HCT116 (cell line): Measurements from ENCODE around the gene RIF1. TPM values are rescaled to one million over a fixed set of nuclear protein-coding genes. Genes with fewer than 3 reads are reported as not detected.

ENCODE experiments used
- ATAC-seq: fragments of 200-7000 bp; cut with Tn5 transposase; 2 replicates; pipeline ENCODE4 v1.9.1; 2020; ENCODE audit warnings: mild to moderate bottlenecking, moderate library complexity
- BruUV-seq: library from RNA; stranded (reverse); fragments of 400-500 nt; replicated peaks from 2 replicates; lab custom pipeline; 2021; lab: Mats Ljungman, UMichigan
- CTCF ChIA-PET: fragments of 300-600 bp; sonication (Branson Sonifier 250); formaldehyde crosslinking; loops from one replicate; lab custom pipeline; 2021; ENCODE audit warnings: antibody characterized with exemption; lab: Charles Lee
- POLR2A ChIA-PET: fragments of 300-600, 350-600 bp; sonication (Branson Sonifier 250); formaldehyde crosslinking; loops from one replicate; lab custom pipeline; 2021; ENCODE audit warnings: antibody characterized with exemption; lab: Charles Lee
- RAD21 ChIA-PET, 2 experiments: fragments of 300-600 bp; sonication (Branson Sonifier 250); formaldehyde crosslinking; loops; one replicate each; lab custom pipeline; 2023; ENCODE audit warnings: low total read pairs in 2 of 2; ENCODE audit not compliant: uncharacterized antibody in 2 of 2, unreplicated experiment in 2 of 2, low non-redundant PET in 1 of 2; lab: Charles Lee
- DNase-seq: peaks from one replicate; pipeline ENCODE4 v3.0.0-alpha.2; 2010; ENCODE audit warnings: low read depth, low spot score
- H2AFZ ChIP-seq: fragments of 200-600 bp; shearing (Covaris generic), sonication (generic); 2 replicates; pipeline ENCODE4 v1.6.1; 2017; ENCODE audit warnings: low read depth, mixed run types, mixed read lengths, antibody characterized with exemption, low read length; ENCODE audit not compliant: poor library complexity, severe bottlenecking
- H3K27ac ChIP-seq: 2 replicates; pipeline ENCODE4 v1.5.1; 2012; ENCODE audit warnings: low read depth, low read length
- H3K27me3 ChIP-seq: fragments of 200-600 bp; sonication (generic); 2 replicates; pipeline ENCODE4 v1.6.1; 2016; ENCODE audit warnings: mixed run types, low read length, mixed read lengths; ENCODE audit not compliant: insufficient read depth
- H3K36me3 ChIP-seq, 2 experiments: fragments of 200-500 bp in 1 of 2; fragments of 200-600 bp in 1 of 2; sonication (Bioruptor generic) in 1 of 2; sonication (generic) in 1 of 2; 2 replicates each; pipeline versions ENCODE4 v1.5.1 to v1.6.1; 2014 to 2016; ENCODE audit warnings: low read length in 2 of 2, inconsistent platforms in 1 of 2, mixed read lengths in 1 of 2, mixed run types in 1 of 2; ENCODE audit not compliant: insufficient read depth in 2 of 2, control insufficient read depth in 1 of 2
- H3K4me1 ChIP-seq, 2 experiments: fragments of 200-600 bp in 1 of 2; sonication (generic) in 1 of 2; 2 replicates each; pipeline versions ENCODE4 v1.5.1 to v1.6.1; 2012 to 2017; ENCODE audit warnings: low read length in 2 of 2, inconsistent platforms in 1 of 2, mild to moderate bottlenecking in 1 of 2, mixed read lengths in 1 of 2, mixed run types in 1 of 2, moderate library complexity in 1 of 2; ENCODE audit not compliant: insufficient read depth in 2 of 2, control insufficient read depth in 1 of 2
- H3K4me2 ChIP-seq: fragments of 200-600 bp; sonication (generic); 2 replicates; pipeline ENCODE4 v1.6.1; 2017; ENCODE audit warnings: mixed run types, low read length, mixed read lengths
- H3K4me3 ChIP-seq, 2 experiments: fragments of 200-600 bp in 1 of 2; sonication (generic) in 1 of 2; replicated peaks in 1 of 2; 2 replicates each; pipeline ENCODE4 v1.5.1; 2011 to 2016; ENCODE audit warnings: low read length in 2 of 2, control low read depth in 1 of 2, low read depth in 1 of 2, mild to moderate bottlenecking in 1 of 2, mixed read lengths in 1 of 2, mixed run types in 1 of 2
- H3K79me2 ChIP-seq: fragments of 200-600 bp; sonication (generic); 2 replicates; pipeline ENCODE4 v1.6.1; 2017; ENCODE audit warnings: mild to moderate bottlenecking, mixed run types, low read length, moderate library complexity, mixed read lengths; ENCODE audit not compliant: insufficient read depth
- H3K9ac ChIP-seq: fragments of 200-600 bp; sonication (generic); 2 replicates; pipeline ENCODE4 v1.6.1; 2016; ENCODE audit warnings: low read length, mixed read lengths
- H3K9me2 ChIP-seq: fragments of 200-600 bp; sonication (generic), shearing (Covaris generic); 2 replicates; pipeline ENCODE4 v1.6.1; 2017; ENCODE audit warnings: mixed run types, mild to moderate bottlenecking, moderate library complexity; ENCODE audit not compliant: insufficient read depth
- H3K9me3 ChIP-seq, 2 experiments: fragments of 200-500 bp in 1 of 2; fragments of 200-600 bp in 1 of 2; sonication (Bioruptor generic) in 1 of 2; sonication (generic) in 1 of 2; 2 replicates each; pipeline ENCODE4 v1.6.1; 2014 to 2017; ENCODE audit warnings: low read length in 2 of 2, mixed read lengths in 2 of 2, inconsistent platforms in 1 of 2, low read depth in 1 of 2, mild to moderate bottlenecking in 1 of 2, mixed run types in 1 of 2, moderate library complexity in 1 of 2; ENCODE audit not compliant: control insufficient read depth in 1 of 2, insufficient read depth in 1 of 2
- H4K20me1 ChIP-seq: fragments of 200-600 bp; sonication (generic), shearing (Covaris generic); 2 replicates; pipeline ENCODE4 v1.6.1; 2017; ENCODE audit warnings: mixed run types, mild to moderate bottlenecking, moderate library complexity; ENCODE audit not compliant: insufficient read depth
- CEBPB ChIP-seq: IDR thresholded peaks from 2 replicates; pipeline ENCODE4 v1.6.1; 2012; ENCODE audit warnings: low read depth
- ELF1 ChIP-seq: IDR thresholded peaks from 2 replicates; pipeline ENCODE4 v1.6.1; 2012; ENCODE audit warnings: low read depth, borderline replicate concordance
- EZH2 ChIP-seq: fragments of 200-600 bp; sonication (generic); IDR thresholded peaks from 2 replicates; pipeline ENCODE4 v1.6.1; 2017; ENCODE audit warnings: antibody characterized with exemption, mixed run types
- FOSL1 ChIP-seq: IDR thresholded peaks from 2 replicates; pipeline ENCODE4 v1.6.1; 2012; ENCODE audit warnings: low read depth
- POLR2AphosphoS5 ChIP-seq: IDR thresholded peaks from 2 replicates; pipeline ENCODE4 v1.6.1; 2011; ENCODE audit warnings: mild to moderate bottlenecking, low read depth, low read length, moderate library complexity
- SIN3A ChIP-seq: IDR thresholded peaks from 2 replicates; pipeline ENCODE4 v1.6.1; 2012; ENCODE audit warnings: low read depth
- SP1 ChIP-seq: IDR thresholded peaks from 2 replicates; pipeline ENCODE4 v1.6.1; 2012; ENCODE audit warnings: low read depth
- ZFX ChIP-seq: fragments of 450-650 bp; IDR thresholded peaks from 2 replicates; pipeline ENCODE4 v1.6.1; 2017
- ZNF274 ChIP-seq: fragments of 200-500 bp; sonication (Bioruptor generic); IDR thresholded peaks from 2 replicates; pipeline ENCODE4 v1.6.1; 2014; ENCODE audit warnings: mild to moderate bottlenecking, low read depth, low read length, inconsistent platforms
- intact Hi-C: fragments of 100-400 bp; cut with micrococcal nuclease; formaldehyde crosslinking; loops from 2 replicates; pipeline ENCODE4 v1.10.0; 2022
- total RNA-seq: library from RNA; stranded (reverse); gene quantifications from one replicate; pipeline ENCODE4 v1.2.1, GENCODE V29; 2021; ENCODE audit not compliant: unreplicated experiment
- TF ChIP-seq, protein P1 (sequence below): IDR thresholded peaks from 2 replicates; pipeline ENCODE4 v1.6.1; 2012
- TF ChIP-seq, protein P2 (sequence below): IDR thresholded peaks from 2 replicates; pipeline ENCODE4 v1.6.1; 2011; ENCODE audit warnings: mild to moderate bottlenecking, low read length, moderate library complexity; ENCODE audit not compliant: insufficient replicate concordance; ENCODE audit errors: extremely low read depth
- TF ChIP-seq, protein P3 (sequence below): IDR thresholded peaks from 2 replicates; pipeline ENCODE4 v1.6.1; 2012

Gene RIF1
- total RNA-seq, 1 experiment from 2014 or later = 48.0 TPM

DNA sequence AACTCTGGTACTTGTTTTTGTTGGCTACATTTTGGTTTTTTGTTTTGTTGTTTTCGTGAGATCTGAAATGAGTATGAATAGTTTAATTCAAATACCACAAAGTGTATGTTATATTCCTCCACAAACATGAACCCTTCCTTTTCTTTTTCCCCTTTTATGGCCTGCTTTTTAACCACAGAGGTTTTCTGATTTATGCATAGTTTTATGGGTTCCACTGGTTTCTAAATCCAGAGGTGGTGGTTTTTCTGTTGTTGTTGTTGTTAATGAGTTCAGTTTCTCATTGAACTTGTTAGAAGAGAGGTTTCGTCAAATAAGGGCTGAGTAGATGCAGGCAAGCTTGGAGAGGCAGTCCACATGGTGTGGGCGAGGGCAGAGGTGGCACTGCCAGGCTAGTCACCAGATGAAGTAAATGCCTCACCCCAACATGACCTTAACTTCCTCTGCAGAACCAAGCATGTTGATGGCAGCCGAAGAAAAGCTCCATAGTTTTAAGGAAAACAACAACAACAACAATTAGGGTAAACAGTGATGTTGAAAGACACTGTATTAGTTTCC lies 72.5 kb downstream of the RIF1 start:
- CTCF ChIA-PET = no interaction called here
- Histone ChIP-seq H3K4me2 (no peak overlapping the region), H3K4me3 (no peak overlapping the region), H3K9me3 (no peaks in the 10 kb centered on the region), H3K79me2 (peaks cover 18% of the 10 kb centered on the region; the same call in 1 of the 2 replicates), H3K27me3 (no peaks in the 10 kb centered on the region), H3K36me3 (peaks cover 7 to 25% of the 10 kb centered on the region in 2 experiments; a peak in 2 of 4 replicates), H3K27ac (no peak overlapping the region), H3K9me2 (no peaks in the 10 kb centered on the region), H3K4me1 (no peaks in the 10 kb centered on the region), H3K9ac (no peak overlapping the region), H4K20me1 (peaks cover 13% of the 10 kb centered on the region; the same call in 1 of the 2 replicates), H2AFZ (no peak overlapping the region)
- RAD21 ChIA-PET = no interaction called here
- ATAC-seq (no peak), DNase-seq (no peak)
- intact Hi-C loops = no loop called here
- POLR2A ChIA-PET = no interaction called here
- BruUV-seq = no TSS peak
- TF ChIP-seq POLR2AphosphoS5 (no peak), FOSL1 (no peak), ELF1 (no peak), EZH2 (no peak), CEBPB (no peak), SIN3A (no peak), ZNF274 (no peak), ZFX (no peak)
- TF ChIP-seq, protein P1, sequence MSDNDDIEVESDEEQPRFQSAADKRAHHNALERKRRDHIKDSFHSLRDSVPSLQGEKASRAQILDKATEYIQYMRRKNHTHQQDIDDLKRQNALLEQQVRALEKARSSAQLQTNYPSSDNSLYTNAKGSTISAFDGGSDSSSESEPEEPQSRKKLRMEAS = no peak

DNA sequence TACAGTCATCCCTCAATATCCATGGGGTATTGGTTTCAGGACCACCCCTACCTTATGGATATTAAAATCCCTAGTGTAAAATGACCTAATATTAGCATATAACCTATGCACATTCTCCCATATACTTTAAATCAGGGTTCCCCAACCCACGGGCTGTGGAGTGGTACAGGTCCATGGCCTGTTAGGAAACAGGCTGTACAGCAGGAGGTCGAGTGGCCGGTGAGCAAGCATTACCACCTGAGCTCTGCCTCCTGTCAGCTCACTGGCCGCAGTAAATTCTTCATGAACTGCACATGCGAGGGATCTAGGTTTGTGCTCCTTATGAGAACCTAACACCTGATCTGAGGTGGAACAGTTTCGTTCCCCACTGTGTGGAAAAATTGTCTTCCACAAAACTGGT lies 73.8 kb downstream of the RIF1 start:
- no peaks in the 10 kb centered on the region for H3K9me2 ChIP-seq
- no peak for DNase-seq
- peaks cover 9% of the 10 kb centered on the region; the same call in 1 of the 2 replicates for H3K79me2 ChIP-seq
- ChIA-PET POLR2A (no interaction called here), CTCF (no interaction called here), RAD21 (no interaction called here)
- no peak overlapping the region for H3K4me3 ChIP-seq
- intact Hi-C loops = no loop called here
- no peak for ATAC-seq
- no peaks in the 10 kb centered on the region for H3K27me3 ChIP-seq
- peaks cover 7 to 25% of the 10 kb centered on the region in 2 experiments; a peak in 2 of 4 replicates for H3K36me3 ChIP-seq
- H2AFZ ChIP-seq = no peak overlapping the region
- TF ChIP-seq, protein P2, sequence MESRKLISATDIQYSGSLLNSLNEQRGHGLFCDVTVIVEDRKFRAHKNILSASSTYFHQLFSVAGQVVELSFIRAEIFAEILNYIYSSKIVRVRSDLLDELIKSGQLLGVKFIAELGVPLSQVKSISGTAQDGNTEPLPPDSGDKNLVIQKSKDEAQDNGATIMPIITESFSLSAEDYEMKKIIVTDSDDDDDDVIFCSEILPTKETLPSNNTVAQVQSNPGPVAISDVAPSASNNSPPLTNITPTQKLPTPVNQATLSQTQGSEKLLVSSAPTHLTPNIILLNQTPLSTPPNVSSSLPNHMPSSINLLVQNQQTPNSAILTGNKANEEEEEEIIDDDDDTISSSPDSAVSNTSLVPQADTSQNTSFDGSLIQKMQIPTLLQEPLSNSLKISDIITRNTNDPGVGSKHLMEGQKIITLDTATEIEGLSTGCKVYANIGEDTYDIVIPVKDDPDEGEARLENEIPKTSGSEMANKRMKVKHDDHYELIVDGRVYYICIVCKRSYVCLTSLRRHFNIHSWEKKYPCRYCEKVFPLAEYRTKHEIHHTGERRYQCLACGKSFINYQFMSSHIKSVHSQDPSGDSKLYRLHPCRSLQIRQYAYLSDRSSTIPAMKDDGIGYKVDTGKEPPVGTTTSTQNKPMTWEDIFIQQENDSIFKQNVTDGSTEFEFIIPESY = no peak
- TF ChIP-seq, protein P3, sequence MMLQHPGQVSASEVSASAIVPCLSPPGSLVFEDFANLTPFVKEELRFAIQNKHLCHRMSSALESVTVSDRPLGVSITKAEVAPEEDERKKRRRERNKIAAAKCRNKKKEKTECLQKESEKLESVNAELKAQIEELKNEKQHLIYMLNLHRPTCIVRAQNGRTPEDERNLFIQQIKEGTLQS = no peak
- no peak for TF ChIP-seq SIN3A
- no peak for TF ChIP-seq ELF1
- TF ChIP-seq, protein P1 = no peak
- no peak for TF ChIP-seq SP1
- TF ChIP-seq POLR2AphosphoS5 = no peak
- no peak for TF ChIP-seq EZH2
- no peak for TF ChIP-seq CEBPB
- H4K20me1 ChIP-seq = peaks cover 13% of the 10 kb centered on the region; the same call in 1 of the 2 replicates
- BruUV-seq = no TSS peak
- H3K9me3 ChIP-seq = no peaks in the 10 kb centered on the region
- no peaks in the 10 kb centered on the region for H3K4me1 ChIP-seq
- H3K9ac ChIP-seq = no peak overlapping the region
- no peak overlapping the region for H3K4me2 ChIP-seq
- no peak overlapping the region for H3K27ac ChIP-seq
